ENCODE data around the gene CD151.

The CD151 gene

DNA sequence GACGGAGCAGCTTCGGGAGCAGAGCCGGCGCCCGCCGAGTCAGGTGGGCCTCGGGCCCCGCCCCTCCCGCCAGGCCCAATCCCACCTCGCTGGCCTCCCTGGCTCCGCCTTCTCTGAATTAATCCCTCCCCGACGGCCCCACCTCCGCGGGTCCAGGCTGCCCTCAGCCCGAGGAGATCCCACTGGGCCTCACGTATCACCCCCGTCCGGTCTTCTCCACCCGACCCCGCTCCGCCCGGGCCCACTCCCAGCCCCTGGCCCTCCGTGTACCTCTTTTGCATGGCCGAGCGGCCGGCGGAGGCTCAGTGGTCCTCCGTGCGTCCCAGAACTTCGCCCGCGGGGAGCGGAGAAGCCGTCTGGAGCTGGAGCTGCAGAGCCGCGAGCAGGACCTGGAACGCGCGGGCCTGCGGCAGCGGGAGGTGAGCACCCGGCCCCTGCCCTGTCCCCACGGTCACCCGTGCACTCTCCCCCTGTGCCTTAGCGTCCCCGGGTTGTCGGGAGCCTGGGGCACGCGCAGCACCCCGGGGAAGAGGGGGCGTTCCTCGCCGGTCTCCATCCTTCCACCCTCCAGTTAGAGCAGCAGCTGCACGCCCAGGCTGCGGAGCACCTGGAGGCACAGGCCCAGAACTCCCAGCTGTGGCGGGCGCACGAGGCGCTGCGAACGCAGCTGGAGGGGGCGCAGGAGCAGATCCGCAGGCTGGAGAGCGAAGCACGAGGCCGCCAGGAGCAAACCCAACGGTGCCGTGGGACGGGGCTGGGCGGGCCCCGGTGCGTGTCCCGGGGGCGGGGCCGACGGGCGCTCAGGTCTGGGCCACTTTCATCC is 2.2 kb upstream of the CD151 start:
- H3K4me3 ChIP-seq (ENCODE audit: low read depth, low read length) = peak overlapping the region; percentile 43
- in situ Hi-C loops (cut with HindIII; ENCODE audit: low sequenced_read_pairs) = no loop called here
- TF ChIP-seq, protein P1, sequence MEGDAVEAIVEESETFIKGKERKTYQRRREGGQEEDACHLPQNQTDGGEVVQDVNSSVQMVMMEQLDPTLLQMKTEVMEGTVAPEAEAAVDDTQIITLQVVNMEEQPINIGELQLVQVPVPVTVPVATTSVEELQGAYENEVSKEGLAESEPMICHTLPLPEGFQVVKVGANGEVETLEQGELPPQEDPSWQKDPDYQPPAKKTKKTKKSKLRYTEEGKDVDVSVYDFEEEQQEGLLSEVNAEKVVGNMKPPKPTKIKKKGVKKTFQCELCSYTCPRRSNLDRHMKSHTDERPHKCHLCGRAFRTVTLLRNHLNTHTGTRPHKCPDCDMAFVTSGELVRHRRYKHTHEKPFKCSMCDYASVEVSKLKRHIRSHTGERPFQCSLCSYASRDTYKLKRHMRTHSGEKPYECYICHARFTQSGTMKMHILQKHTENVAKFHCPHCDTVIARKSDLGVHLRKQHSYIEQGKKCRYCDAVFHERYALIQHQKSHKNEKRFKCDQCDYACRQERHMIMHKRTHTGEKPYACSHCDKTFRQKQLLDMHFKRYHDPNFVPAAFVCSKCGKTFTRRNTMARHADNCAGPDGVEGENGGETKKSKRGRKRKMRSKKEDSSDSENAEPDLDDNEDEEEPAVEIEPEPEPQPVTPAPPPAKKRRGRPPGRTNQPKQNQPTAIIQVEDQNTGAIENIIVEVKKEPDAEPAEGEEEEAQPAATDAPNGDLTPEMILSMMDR (IDR thresholded peaks at IDR 0.05; ENCODE audit: low read depth, low read length) = no peak
- DNase-seq (ENCODE audit: low read depth, low spot score) = peak; percentile 66

DNA sequence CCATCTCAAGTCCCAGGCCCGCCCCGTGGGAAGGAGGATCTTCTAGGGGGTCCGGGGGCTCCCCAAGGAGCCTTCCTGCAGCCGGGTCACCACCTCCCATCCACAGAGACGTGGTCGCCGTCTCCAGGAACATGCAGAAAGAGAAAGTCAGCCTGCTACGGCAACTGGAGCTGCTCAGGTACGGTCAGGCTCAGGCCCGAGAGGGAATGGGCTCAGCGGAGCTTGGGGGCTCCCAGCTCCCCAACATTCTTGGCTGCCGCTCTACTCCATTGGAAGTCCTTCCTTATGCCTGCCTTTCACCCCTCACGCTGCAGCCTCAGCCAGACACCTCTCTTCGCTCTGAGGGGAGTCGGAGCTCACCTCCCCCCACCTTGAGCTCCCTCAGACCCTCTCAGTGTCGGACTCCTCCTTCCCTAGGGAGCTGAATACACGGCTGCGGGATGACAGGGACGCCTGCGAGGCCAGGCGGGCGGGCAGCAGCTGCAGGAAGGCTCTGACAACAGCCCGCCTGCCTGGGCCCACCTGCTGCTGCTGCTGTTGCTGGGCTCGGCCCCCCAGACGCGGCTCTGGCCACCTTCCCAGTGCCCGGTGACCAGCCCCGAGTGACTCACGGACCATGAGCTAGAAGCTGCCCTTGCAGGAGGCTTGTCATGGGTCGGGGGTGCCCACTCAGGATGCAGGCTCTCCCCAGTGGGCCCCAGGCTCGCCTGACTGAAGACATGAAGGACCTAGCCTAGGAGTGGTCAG is 1.5 kb upstream of the CD151 start:
- TF ChIP-seq, protein P1 (IDR thresholded peaks at IDR 0.05; ENCODE audit: low read depth, low read length) = no peak
- peak overlapping the region; percentile 12 for H3K4me3 ChIP-seq (ENCODE audit: low read depth, low read length)
- peak; percentile 80 for DNase-seq (ENCODE audit: low read depth, low spot score)
- in situ Hi-C loops (cut with HindIII; ENCODE audit: low sequenced_read_pairs) = no loop called here

DNA sequence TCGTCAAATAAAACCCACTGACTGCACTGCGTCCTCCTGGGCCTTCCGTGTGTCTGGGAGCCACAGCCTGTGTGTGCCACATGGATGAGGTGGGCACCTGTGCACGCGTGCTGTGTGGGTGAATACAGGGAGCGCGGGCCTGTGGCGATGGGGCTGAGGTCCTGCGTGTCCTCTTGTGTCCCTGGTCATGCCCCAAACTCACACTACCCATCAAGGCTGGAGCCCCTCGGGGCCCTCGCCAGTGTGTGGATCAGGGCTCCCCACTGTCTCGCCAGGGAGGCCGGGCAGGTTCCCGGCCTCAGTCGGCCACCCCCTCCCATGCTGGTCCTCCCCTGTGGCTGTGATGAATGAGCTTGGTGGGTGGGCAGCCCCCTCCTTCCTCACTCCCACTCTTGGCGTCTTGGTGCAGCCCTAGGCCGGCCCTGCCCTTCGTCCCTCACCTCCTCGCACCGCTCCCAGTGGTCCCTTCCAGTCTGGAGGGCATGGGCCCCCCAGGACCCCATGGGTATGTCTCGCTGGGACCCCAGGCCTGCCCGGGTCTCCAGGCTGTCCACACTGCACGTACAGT is 707 bp upstream of the CD151 start:
- DNase-seq (ENCODE audit: low read depth, low spot score) = no peak
- TF ChIP-seq, protein P1 (IDR thresholded peaks at IDR 0.05; ENCODE audit: low read depth, low read length) = no peak
- H3K4me3 ChIP-seq (ENCODE audit: low read depth, low read length) = peak overlapping the region; percentile 40
- in situ Hi-C loops (cut with HindIII; ENCODE audit: low sequenced_read_pairs) = no loop called here

DNA sequence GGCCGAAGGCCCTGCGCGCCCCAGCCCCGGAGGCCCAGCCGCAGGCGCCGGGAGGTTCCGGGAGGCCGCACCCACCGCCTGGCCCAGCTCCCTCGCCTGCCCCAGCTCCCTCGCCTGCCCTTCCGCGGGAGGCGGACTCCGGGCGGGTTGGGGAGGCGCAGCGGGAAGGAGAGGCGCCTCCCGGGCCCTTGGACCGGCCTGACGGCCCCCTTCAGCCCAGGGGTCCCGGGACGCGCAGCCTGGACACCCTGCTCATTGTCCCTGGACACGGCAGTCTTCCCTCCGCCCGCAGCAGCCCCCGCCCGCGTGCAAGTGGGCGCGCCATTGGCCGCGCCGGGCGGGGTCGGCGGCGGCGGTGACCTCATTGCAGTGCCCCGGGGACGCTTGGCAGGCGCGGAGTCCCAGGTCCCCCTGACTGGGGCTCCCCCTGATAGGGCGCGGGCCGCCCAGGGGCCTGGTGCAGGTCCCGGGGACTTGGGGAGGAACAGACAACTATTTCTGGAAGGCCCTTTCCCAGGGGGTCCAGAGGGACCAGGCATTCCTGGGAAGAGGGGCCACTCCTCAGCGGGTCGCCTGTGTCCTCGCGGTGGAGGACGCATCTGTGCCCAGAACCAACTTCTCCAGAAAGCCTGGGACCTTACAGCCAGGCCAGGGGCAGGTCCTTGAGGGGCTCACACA is 501 bp downstream of the CD151 start:
- in situ Hi-C loops (cut with HindIII; ENCODE audit: low sequenced_read_pairs) = no loop called here
- DNase-seq (ENCODE audit: low read depth, low spot score) = no peak
- H3K4me3 ChIP-seq (ENCODE audit: low read depth, low read length) = peak overlapping the region; percentile 77
- TF ChIP-seq, protein P1 (IDR thresholded peaks at IDR 0.05; ENCODE audit: low read depth, low read length) = no peak

DNA sequence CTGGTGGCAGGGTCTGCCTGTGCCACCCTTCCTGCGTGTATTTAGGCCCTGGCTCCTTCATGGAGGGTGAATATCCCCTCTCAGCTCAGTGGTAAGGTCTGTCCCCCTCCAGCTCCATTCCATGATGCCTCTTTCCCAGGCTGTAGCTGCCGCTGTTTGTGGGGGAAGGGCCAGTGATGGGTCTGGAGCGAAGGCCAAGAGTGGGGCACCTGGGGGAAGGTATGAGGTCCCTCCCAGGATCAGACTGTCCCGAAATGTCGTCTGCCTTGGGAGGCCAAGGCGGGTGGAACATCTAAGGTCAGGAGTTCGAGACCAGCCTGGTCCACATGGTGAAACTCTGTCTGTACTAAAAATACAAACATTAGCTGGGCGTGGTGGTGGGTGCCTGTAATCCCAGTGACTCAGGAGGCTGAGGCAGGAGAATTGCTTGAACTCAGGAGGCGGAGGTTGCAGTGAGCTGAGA is 1.1 kb downstream of the CD151 start:
- no peak for DNase-seq (ENCODE audit: low read depth, low spot score)
- H3K4me3 ChIP-seq (ENCODE audit: low read depth, low read length) = peak overlapping the region; percentile 77
- in situ Hi-C loops (cut with HindIII; ENCODE audit: low sequenced_read_pairs) = no loop called here
- TF ChIP-seq, protein P1 (IDR thresholded peaks at IDR 0.05; ENCODE audit: low read depth, low read length) = no peak

Measured in astrocyte of the spinal cord (primary cell).